ENCODE results near the gene FSIP1. TPM values are rescaled to one million over a fixed set of nuclear protein-coding genes. Genes with fewer than 3 reads are reported as not detected.

Gene FSIP1
- total RNA-seq, 1 donor from 2014 or later: 0.96 TPM

- Histone ChIP-seq H3K27ac (no peak overlapping the region), H3K36me3 (no peaks in the 10 kb centered on the region), H3K9me3 (no peaks in the 10 kb centered on the region), H3K4me1 (no peaks in the 10 kb centered on the region), H3K4me3 (no peak overlapping the region), H3K27me3 (no peaks in the 10 kb centered on the region)
- no peak for ATAC-seq
- no peak for TF ChIP-seq CTCF (IDR thresholded peaks at IDR 0.05)
- intact Hi-C loops (cut with DNase I): no loop called here
- DNase-seq: no peak
Observed at GRCh38 chr15:39657181-39657580, 125.5 kb downstream of the FSIP1 start.

DNA sequence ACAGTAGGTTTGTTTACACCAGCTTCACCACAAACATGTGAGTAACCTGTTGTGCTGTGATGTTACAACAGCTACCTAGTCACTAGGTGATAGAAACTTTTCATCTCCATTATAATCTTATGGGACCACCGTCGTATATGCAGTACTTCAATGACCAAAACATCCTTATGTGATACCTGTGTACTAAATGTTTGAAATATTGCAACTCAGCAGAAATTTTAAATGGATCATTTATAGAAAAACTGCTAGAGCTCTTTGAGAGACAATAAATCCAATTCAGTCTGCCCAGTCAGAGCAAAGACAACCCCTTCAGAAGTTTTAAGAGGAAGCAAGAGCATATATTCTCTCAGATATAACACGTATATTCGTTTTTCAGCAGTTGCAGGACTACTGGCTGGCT, 128.3 kb downstream of the FSIP1 start:
- Histone ChIP-seq H3K4me3 (no peak overlapping the region), H3K27ac (no peak overlapping the region), H3K36me3 (no peaks in the 10 kb centered on the region), H3K4me1 (no peaks in the 10 kb centered on the region), H3K9me3 (no peaks in the 10 kb centered on the region), H3K27me3 (no peaks in the 10 kb centered on the region)
- no peak for TF ChIP-seq CTCF (IDR thresholded peaks at IDR 0.05)
- intact Hi-C loops (cut with DNase I): no loop called here
- DNase-seq: no peak
- ATAC-seq: no peak

GRCh38 chr15:39651881-39652280, 130.8 kb downstream of the FSIP1 start:
- intact Hi-C loops (cut with DNase I): no loop called here

GRCh38 chr15:39651295-39651694, 131.3 kb downstream of the FSIP1 start:
- ATAC-seq (no peak), DNase-seq (no peak)
- no peak for TF ChIP-seq CTCF (IDR thresholded peaks at IDR 0.05)
- Histone ChIP-seq H3K9me3 (no peaks in the 10 kb centered on the region), H3K27me3 (no peaks in the 10 kb centered on the region), H3K4me3 (no peak overlapping the region), H3K36me3 (no peaks in the 10 kb centered on the region), H3K27ac (no peak overlapping the region), H3K4me1 (no peaks in the 10 kb centered on the region)
- intact Hi-C loops (cut with DNase I): no loop called here

More at GRCh38 chr15:39651881-39652280, 130.8 kb downstream of the FSIP1 start:
- Histone ChIP-seq H3K27ac (no peak overlapping the region), H3K9me3 (no peaks in the 10 kb centered on the region), H3K4me3 (no peak overlapping the region), H3K27me3 (no peaks in the 10 kb centered on the region), H3K36me3 (no peaks in the 10 kb centered on the region), H3K4me1 (no peaks in the 10 kb centered on the region)
- DNase-seq: no peak
- ATAC-seq: no peak
- no peak for TF ChIP-seq CTCF (IDR thresholded peaks at IDR 0.05)

- Histone ChIP-seq H3K9me3 (no peaks in the 10 kb centered on the region), H3K4me1 (no peaks in the 10 kb centered on the region), H3K4me3 (no peak overlapping the region), H3K27me3 (no peaks in the 10 kb centered on the region), H3K36me3 (no peaks in the 10 kb centered on the region), H3K27ac (no peak overlapping the region)
- ATAC-seq (peak; percentile 48), DNase-seq (no peak)
- no peak for TF ChIP-seq CTCF (IDR thresholded peaks at IDR 0.05)
- intact Hi-C loops (cut with DNase I): no loop called here
Observed at GRCh38 chr15:39649757-39650156, 132.9 kb downstream of the FSIP1 start.

DNA sequence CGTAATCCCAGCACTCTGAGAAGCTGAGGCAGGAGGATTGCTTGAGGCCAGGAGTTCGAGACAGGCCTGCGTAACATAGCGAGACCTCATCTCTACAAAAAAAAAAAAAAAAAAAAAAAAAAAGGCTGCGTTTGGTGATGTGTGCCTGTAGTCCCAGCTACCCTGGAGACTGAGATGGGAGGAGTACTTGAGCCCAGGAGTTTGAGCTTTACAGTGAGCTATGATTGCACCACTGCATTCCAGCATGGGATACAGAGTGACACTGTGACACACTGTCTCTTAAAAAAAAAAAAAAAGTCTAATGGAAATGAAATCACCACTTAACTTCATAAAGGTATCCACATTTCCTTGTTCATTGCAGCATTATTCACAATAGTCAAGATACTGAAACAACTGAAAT, 136.2 kb downstream of the FSIP1 start:
- intact Hi-C loops (cut with DNase I): no loop called here
- DNase-seq: no peak
- Histone ChIP-seq H3K9me3 (no peaks in the 10 kb centered on the region), H3K4me3 (no peak overlapping the region), H3K4me1 (no peaks in the 10 kb centered on the region), H3K27ac (no peak overlapping the region), H3K27me3 (no peaks in the 10 kb centered on the region), H3K36me3 (no peaks in the 10 kb centered on the region)
- ATAC-seq: no peak
- TF ChIP-seq CTCF (IDR thresholded peaks at IDR 0.05): no peak

Data from upper lobe of right lung (tissue), 1 donor.